Lower leg skin (tissue), 3 donors: ENCODE data around the gene CERK.

Source experiments
- CTCF ChIP-seq, 3 donors: fragments of 450-650 bp; IDR thresholded peaks; one replicate each; pipeline ENCODE4 v1.5.1; 2016; ENCODE audit warnings: antibody characterized with exemption in 3 of 3, mild to moderate bottlenecking in 3 of 3, moderate library complexity in 2 of 3
- POLR2A ChIP-seq, 2 donors: fragments of 450-650 bp; IDR thresholded peaks; one replicate each; pipeline ENCODE4 v1.6.1; 2016 to 2017; ENCODE audit warnings: antibody characterized with exemption in 2 of 2, mild to moderate bottlenecking in 1 of 2, moderate library complexity in 1 of 2

GRCh38 chr22:46636221-46637002 is 101.6 kb downstream of the CERK start:
- TF ChIP-seq CTCF (IDR thresholded peaks at IDR 0.05) (no peak), POLR2A (IDR thresholded peaks at IDR 0.05) (no peak)
